ENCODE measurements around the gene C9.
"Not testable (repeated sequence)": the region's sequence is repeated elsewhere in the genome, so short reads cannot be mapped to it uniquely, and the experiment has no call there.

C9 gene

DNA sequence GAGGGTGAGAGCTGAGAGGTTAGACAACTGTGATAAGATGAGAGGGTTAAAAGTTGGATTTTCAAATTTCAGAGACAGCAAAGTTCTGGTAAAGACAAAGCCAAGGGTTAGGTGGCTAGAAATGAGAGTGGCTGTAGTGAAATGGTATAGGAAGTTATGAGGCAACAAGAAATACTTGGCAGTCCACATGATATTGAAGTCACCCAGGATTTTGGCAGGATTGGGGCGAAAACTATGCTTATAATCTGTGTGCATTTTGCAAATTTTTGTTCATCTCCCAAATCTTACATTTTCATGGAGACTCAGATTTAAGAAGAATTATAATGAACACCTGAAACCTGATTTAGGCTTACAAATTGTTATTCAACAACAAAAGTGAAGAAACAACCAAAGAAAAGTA is 35.6 kb downstream of the C9 start:
- DNase-seq (ENCODE audit: low spot score), result no peak

DNA sequence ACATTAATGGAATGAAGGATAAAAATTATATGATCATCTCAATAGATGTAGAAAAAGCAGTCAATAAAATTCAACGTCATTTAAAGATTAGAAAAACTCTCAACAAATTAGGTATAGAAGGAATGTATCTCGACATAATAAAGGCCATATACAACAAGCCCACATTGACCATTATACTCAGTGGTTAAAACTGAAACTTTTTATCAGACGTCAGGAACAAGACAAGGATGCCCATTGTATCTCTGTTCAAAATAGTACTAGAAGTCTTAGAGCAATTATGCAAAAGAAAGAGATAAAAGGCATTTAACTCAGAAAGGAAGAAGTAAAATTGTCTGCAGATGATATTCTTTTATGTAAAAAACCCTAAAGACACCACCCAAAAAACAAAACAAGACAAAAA is 40.8 kb downstream of the C9 start:
- DNase-seq (ENCODE audit: low spot score), result no peak

DNA sequence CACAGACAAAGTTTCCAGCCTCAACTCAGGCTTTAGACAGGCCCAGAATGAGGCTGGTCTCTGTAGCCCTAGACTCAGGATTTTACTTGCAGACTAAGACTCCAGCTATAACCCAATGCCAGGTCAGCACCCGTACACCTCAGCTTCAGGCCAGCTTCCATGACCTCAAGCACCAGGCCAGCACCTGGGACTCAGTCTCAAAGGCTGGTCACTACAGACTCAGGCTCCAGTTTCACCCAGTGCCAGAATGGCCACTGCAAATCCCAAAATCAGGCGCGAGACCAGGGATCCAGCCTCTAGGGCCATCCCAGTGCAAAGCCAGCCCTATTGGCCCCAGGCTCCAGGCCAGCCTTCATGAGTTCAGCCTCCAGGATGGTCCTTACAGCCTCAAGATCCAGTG is 44.9 kb downstream of the C9 start:
- no peak for DNase-seq (ENCODE audit: low spot score)

DNA sequence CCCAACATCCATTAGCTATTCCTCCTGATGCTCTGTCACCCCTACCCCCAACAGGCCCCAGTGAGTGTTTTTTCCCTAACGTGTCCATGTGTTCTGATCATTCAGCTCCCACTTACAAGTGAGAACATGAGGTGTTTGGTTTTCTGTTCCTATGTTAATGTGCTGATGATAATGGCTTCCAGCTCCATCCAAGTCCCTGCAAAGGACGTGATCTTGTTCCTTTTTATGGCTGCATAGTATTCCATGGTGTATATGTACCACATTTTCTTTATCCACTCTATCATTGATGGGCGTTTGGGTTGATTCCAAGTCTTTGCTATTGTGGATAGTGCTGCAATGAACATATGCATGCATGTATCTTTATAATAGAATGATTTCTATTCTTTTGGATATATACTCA is 47.8 kb downstream of the C9 start:
- DNase-seq (ENCODE audit: low spot score), result not testable (repeated sequence)

DNA sequence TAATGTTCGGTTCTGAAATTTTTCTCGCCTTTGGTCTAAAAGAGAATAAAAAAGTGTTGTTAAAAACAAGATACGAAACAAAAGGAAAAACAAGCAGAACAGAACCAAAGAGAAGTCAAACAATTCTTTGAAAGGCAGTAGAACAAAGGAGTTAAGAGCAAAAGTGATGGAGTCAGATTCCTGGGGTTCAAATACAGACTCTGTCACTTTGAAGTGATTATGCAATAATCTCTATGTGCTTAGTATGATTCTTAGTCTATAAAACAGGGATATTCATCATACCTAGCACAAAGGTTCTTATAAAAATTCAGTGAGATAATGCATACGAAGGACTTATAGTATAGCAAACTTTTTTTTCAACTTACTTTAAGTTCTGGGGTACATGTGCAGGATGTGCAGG is 48.3 kb downstream of the C9 start:
- DNase-seq (ENCODE audit: low spot score), result no peak

DNA sequence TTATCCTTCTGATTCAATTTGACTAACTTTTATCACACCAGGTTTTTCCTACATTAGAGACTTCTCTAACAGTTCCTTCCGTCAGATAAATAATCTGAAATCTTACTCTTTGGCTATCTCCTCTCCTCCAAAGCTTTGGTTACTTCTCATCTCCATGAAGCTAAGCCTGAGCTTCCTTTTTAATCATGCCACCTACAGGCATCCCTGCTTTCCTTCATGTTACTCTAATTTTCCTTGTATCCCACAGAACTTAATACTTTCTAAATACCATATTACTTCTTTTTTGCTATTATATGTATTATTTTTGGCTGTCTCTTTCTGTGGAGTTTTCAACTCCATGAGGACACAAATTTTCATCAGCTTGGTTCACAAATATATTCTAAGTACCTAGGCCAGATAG is 49.7 kb downstream of the C9 start:
- DNase-seq (ENCODE audit: low spot score), result no peak

DNA sequence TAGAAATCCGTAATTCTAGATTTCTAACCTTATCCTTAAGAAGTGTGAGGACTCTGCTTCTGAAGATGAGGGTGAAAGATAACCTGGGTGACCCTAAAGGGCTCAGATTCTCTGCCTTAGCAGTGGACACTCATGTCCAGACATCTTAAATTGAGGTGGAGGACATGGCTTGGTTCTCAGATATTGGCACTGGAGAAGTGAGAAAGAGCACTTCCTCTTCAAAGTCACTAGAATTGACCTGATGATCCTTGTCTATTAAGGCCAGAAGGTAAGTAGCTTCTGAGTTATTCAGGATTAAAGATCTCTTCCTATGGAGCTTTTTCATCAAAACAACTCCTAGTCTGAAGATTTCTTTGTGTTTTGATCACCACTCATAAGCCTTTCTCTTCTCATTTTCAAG is 54.8 kb downstream of the C9 start:
- no peak for DNase-seq (ENCODE audit: low spot score)

DNA sequence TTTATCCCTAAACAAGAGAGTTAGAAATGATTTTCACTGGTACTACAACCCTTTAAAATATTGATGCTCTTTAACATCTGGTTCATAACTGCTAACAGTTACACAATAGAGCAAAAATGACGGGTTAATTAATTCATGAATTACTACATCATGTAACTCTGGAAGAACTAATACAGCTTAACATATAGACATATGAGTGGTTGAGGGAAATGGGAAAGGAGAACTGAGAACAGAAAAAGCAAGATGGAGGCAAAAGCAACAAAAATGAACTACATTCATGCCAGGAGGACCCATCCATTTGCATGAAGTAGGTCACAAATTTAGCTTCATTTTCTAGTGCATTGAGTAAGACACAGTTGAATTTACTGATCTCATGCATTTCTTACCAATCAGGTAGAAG is 61.8 kb downstream of the C9 start:
- DNase-seq (ENCODE audit: low spot score), result no peak

DNA sequence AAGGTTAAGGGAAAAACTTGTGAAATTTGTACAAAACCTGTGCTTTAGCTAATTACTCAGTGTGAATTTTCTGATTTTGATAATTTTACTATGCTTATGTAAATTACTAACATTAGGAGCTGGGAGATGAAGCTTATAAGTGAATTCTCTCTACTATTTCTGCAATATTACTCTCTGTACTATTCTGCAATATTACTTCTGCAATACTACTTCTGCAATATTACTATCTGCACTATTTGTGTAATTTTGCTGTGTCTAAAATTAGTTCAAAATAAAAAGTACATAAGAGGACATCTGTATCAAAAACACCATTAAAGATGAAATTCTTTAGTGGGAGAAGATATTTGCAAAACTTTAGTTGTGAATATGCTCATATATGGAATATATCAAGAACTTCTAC is 62.9 kb downstream of the C9 start:
- DNase-seq (ENCODE audit: low spot score), result no peak

DNA sequence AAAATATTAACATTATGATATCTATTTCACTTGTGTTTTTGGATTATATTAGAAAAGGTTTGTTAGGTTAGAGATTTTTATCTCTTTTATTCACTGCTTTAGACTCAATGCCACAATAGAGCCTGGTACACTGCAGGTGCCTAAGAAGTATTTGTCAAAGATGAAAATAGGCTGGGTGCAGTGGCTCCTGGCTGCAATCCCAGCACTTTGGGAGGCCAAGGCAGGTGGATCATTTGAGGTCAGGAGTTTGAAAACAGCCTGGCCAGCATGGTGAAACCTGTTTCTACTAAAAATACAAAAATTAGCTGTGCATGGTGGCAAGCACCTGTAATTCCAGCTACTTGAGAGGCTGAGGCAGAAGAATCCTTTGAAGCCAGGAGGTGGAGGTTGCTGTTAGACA is 64.3 kb downstream of the C9 start:
- no peak for DNase-seq (ENCODE audit: low spot score)

DNA sequence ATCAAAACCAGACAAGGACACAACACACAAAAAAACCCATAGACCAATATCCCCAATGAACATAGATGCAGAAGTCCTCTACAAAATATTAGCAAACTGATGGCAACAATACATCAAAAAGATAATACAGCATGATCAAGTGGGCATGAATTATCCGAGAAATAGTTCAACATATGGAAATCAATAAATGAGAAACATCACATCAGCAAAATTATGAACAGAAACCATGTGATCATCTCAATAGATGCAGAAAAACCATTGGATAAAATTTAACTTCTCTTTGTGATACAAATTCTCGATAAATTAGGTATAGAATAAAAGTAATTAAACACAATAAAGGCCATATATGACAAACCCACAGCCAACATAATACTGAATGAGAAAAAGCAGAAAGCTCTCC is 69.6 kb downstream of the C9 start:
- DNase-seq (ENCODE audit: low spot score), result no peak

DNA sequence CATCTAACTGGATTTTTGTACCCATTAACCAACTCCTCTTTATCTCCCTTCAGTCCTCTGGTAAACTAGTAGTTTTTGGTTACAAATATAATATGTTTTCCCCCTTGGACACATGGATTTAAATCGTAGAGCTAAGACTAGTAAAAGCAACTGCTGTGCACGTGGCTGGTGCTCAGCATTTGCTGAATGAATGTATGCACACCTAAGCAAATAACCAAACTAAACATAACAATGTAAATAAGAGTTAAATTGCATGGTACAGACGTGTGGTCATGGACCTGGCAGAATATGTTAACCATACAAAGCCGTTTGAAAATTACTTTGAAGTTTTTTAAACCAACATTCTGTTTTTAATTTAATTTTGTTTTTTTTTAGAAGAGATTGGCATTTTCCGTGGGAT is 79.7 kb downstream of the C9 start:
- no peak for DNase-seq (ENCODE audit: low spot score)

DNA sequence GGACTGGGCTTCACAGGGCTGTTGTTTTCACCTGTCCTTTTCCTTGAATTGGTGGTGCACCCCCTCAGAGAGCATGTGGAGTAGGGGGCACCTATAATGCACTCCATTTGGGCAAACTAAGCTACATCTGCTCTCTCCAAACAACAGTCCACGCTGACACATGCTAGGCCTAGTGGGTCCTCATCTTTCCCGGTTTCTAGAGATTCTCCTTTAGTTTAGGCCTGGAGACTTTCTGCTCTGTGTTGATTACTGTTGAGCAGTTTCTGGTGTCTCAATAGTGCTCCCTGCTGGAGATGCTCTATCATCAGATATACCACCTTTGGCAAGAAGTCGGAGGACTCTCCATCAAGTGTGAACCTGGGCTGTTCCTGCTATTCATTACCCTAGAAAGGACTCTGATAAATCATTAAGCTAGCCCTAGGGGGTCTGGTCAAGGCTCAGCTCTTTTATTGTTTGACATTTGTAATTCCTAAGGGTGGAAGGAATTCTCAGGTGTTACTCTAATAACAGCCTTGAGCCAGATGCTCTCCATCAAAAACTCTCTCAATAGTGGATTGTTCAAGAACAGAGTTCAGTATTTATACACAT is 81.0 kb downstream of the C9 start:
- DNase-seq (ENCODE audit: low spot score), result peak; percentile 60

DNA sequence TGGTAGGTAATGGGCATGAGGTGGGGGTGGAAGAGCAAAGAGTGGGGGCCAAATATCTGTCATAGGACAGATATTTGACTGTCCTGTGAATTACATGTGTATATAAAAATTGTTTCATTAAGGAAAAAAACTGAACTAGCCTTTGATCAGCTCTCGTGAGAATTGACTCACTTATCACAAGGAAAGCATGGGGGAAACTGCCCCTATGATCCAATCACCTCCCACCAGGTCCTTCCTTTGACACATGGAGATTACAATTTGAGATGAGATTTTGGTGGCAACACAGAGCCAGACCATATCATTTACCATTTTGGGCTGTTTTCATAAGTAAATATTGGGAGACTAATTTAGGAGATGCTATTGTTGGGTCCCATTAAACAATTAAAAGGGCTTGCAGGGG is 81.7 kb downstream of the C9 start:
- no peak for DNase-seq (ENCODE audit: low spot score)

DNA sequence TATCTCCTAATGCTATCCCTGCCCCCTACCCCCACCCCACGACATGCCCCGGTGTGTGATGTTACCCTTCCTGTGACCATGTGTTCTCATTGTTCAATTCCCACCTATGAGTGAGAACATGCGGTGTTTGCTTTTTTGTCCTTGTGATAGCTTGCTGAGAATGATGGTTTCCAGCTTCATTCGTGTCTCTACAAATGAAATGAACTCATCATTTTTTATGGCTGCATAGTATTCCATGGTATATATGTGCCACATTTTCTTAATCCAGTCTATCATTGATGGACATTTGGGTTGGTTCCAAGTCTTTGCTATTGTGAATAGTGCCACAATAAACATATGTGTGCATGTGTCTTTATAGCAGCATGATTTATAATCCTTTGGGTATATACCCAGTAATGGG is 88.4 kb downstream of the C9 start:
- not testable (repeated sequence) for DNase-seq (ENCODE audit: low spot score)

DNA sequence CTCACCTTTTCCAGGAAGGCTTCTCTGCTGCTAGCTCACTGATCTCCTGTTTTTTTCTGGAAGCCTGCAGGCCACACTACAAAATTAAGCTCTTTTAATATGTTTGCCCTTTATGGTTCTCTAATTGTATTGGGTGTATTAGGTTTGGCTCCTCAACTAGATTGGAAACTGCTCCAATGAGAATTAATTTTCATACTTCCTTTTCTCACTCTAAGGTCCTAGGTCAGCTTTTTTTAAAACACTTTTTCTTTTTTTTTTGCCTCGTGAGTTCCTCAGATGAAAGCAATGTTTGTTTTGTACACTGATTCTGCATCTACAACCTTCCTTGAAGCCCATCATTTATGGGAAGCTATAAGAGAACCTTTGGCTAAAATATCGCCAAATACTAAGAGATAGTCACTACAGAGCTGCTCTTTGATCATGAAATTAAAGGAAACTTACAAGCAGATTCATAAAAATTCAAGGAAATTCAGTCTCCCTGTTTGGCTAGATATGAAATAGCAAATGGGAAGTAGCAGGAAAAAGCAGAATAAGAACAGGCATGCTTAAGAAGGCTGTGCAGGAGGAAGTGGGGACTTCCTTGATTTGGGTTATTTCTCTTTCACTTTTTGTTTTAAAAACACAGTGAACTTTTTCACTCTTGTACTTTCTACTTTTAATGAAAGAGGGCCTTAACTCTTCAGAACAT is 89.8 kb downstream of the C9 start:
- DNase-seq (ENCODE audit: low spot score), result no peak

DNA sequence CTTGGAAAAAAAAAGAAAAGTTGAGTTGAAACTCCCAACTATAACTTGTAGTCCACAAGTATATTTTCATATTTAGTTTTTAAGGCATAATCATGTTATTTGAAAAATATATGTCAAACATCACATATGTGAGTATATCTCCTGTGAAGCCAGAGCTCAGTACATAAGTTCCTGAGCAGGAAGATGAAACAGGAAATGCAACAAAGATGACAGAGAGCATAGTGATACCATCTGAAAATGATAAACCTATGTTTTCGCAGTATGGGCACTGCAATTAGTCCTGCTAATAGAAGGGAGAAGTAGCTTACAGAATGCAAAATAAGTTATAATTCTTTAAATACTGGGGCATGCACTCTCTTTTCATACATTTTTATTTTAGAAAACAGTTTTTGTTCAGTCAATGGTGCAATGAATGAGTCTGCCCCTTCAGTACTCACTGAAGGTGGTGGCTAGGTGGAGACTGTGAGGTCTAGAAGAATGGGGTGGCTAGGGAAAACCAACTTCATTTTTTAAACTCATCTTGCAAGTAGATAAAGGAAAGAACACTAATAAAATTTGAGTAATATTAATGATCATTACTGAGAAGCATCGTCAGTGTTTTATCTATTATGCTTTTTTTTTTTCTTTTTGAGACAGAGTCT is 90.9 kb downstream of the C9 start:
- no peak for DNase-seq (ENCODE audit: low spot score)

DNA sequence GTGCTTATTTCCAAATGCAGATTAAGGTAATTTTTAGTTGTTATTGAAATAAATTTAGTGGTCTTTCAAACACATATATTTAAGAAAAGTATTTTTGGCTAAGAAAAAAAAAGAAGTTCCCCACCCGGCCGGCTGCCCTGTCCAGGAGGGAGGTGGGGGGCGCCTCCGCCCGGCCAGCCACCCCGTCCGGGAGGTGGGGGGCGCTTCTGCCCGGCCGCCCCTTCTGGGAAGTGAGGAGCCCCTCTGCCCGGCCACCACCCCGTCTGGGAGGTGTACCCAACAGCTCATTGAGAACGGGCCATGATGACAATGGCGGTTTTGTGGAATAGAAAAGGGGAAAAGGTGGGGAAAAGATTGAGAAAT is 91.4 kb downstream of the C9 start:
- not testable (repeated sequence) for DNase-seq (ENCODE audit: low spot score)

DNA sequence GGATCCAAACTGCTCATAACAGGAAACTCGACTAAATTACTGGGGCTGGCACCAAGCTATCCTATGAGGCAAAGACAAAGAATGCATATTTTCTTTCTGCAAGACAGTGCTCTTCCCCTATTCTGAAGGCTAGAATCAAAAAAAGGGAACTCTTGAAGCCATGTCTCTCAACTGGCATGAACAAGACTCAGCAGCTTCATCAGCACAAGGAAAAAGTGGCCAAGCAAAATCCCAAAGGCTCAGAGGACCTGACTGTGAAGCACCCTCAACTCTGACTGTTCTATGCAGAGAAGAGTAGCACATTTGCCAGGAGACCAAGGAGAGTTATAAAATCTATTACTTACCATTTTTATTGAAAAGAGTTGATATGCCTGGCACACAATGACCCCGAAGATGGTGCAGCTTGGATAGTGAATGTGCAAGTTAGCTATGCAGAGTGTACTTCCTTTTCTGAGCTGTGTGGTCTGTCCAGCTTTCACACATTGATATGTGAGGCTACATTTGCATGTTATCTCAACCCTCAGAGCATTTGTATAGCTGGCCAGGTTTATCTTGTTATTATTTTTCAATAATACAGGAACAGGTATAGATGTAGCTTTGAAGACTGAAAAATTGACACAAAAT is 94.0 kb downstream of the C9 start:
- no peak for DNase-seq (ENCODE audit: low spot score)

DNA sequence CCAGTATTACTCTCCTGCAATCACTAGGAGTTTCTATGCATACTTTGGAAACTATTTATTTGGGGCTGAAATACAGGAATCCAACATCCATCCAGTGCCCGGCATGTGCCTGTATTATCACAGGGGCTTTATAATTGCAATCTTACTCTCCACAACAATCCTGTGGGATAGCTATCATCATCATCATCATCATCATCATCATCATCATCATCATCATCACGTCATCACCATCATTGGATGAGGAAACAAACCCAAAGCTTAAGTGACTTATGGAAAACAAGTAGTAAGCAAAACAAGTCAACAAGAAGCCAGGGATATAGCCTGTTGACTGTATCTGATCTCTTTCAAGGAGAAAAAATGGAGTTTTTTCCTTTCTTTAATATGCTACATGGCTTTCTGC is 97.1 kb downstream of the C9 start:
- no peak for DNase-seq (ENCODE audit: low spot score)

DNA sequence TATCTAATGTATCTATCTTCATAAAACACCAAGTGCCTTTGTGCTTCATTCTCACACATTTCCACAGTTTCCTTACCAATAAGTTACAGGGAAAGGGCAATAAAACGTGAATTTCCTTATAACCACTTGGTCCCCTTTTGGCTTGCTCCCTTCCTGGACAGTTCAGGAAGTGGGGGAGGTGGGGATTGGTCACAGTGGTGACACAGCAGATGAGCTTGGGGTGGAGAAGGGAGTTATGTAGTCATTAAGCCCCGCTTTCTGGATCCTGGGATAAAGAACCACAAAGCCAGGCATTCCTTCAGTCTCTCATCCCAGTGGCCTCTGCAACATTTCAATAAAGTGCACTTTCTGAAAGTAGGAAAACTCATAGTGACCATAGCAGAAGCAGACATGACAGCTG is 97.9 kb downstream of the C9 start:
- DNase-seq (ENCODE audit: low spot score), result peak; percentile 27

DNA sequence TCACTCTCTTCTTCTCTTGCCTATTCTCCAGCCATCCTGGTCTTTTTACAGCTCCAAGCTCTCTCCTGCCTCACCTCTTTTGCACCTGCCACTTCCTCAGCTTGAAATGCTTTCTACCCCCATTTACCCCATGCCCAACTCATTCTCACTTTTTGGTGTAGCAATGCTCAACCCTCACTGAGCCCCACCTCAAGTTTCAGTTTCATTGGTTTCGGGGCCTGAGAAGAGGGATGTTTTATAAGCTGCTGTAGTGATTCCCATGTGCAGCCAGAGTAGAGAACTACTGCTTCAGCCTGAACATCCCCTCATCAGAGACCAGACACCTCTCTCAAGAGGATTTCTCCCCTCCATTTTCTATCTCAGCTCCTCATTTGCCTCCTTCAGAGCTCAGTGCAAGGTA is 99.8 kb downstream of the C9 start:
- DNase-seq (ENCODE audit: low spot score), result no peak

DNA sequence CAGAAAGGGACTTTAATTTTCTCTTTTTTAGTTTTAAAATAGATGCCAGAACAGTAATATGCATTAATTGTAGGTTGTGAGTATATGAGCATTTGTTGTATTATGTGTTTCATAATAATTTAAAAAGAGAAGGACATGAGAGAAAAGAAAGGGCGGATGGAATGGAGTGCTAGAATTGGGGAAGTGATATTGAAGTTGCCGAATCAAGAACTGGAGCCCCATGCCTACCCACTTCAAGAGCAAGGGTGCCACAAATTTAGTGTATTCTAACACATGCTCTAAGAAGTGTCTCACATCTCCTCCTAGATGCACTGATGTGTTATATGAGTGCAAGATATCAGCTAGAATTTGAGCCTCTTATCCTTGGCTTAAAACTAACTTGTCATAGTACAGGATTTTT is 101.3 kb downstream of the C9 start:
- DNase-seq (ENCODE audit: low spot score), result no peak

DNA sequence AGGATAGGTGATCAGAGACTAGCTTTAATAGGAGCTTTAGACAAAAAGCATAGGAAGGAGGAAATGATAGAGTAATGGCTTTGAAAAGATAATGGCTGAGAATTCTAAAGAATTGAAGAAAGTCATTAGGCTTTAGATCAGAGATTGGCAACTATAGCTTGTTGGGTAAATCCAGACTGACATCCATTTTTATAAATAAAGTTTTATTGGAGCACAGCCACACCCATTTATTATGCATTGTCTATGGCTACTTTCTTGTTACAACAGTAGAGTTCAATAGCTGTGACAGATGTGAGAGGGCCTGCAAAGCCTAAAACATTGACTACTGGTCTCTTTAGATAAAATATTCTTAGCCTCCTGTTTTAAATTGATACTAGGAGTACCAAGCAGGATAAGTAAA is 104.2 kb downstream of the C9 start:
- DNase-seq (ENCODE audit: low spot score), result no peak
